GM19395 (cell line): ENCODE results near the gene KCNJ12.
"Not testable (repeated sequence)": the region's sequence is repeated elsewhere in the genome, so short reads cannot be mapped to it uniquely, and the experiment has no call there.

ENCODE experiments used
- ATAC-seq: cut with Tn5 transposase; IDR thresholded peaks from one replicate; pipeline ENCODE4 v1.9.1; 2021; ENCODE audit warnings: mild to moderate bottlenecking, moderate library complexity; ENCODE audit not compliant: unreplicated experiment

KCNJ12 gene

DNA sequence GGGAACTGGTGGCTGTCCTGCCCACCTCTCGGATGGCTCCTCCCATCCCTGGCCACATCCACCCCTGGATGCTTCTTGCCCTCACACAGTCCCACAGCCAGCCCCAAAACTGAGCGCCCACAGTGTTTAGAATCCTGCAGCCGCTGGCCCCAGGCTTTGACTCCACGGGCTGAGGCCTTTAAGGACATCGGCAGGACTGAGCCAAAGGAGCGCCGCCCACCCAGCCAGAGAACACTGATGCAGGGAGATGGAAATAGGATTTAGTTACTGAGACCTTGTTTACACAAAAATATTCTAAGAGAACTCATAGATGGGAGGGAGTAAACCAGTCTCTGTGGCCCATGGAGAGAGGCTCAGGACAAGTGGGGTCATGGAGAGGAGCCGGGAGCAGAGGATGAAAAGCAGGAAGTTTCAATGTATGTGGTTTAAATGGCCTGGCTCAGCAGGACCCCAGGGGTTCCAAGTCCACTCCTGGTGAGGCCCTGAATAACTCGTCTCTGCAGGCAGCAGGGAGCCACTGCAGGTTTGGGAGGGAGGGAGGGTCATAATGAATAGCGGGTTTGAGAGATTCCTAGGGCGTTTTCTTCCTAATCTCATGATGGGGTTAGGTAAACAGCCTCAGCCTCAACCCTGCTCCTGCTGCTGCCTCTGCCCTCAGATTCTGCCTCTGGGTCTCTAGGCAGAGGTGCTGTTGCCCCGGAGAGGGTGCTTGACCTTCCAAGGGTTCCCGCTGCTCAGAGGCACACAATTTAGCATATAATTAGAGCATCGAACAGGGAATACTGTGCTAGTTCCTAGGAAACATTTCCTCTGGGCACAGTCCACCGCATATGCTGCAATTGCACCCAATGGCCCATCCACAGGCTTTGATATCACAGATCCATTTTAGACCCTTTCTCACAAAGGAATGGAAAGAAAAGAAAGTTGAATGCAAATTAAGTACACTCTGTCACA is 61.0 kb downstream of the KCNJ12 start:
- not testable (repeated sequence) for ATAC-seq

DNA sequence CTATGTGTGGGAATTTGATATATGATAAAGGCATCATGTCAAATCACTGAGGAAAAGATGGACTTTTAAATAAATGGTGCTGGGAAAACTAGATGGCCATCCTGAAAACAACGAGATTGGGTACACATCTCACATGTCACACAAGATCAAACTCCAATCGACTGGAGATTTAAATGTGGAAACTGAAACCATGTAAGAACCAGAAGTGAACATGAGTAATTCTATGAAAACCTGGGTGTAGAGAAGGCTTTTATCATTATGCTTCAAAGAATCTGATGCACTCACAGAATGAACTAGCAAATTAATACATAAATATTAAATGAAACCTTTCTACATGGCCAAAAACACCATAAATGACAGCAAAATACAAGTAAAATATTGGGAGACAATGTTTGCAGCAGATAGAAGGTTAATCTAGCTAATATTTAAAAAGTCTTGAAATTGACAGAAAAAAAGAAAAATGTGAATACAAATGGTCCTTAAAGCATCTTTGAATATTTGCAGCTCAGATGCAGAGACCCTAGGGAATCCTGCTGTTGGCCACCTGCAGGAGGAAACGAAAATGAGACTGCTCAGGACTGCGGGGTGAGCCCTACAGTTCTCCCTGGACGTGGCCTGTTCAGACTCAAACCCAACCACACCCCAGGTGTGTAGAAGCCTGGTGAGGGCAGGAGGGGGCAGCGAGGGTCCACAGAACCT is 62.3 kb downstream of the KCNJ12 start:
- not testable (repeated sequence) for ATAC-seq

DNA sequence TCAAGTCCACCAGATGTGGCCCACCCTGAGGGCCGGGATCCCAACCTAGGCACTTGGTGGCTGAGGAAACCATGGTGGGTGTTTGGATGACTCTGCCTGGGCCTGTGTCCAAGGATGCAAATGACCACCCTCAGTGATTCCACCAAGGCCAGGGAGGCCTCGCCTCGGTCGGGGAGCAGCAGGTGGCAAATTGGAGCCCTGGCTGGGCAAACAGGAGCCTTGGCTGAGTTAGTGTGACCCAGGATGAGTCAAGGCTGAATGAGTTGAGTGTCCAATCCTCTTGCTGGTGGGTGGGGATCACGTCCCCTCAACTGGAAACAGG is 62.8 kb downstream of the KCNJ12 start:
- ATAC-seq, result not testable (repeated sequence)

DNA sequence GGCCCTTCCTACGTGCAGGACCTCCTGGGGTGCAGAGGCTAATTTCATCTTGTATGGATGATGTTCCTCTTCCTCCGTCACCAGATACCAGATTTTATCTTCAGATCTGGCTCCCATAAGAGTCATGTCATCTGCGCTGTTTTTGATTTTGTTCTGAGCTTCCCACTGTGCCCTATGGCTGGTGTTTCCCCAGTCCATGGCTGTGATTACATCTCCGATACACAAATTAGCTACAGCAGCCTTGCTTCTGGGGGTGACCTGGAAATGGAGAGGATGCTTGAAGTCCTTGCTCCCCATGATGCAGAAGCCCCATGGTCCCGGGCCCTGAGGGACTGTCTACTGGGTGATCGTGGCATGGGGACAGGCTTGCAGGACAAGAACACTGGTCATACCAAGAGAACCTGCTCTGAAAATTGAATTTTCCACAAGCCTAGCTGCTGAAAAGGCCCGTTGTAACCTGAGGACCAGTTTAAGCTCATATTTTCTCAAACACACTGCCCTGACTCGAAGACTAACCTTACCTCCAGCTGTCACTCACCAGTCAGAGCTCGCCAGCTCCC is 69.0 kb downstream of the KCNJ12 start:
- ATAC-seq, result no peak

DNA sequence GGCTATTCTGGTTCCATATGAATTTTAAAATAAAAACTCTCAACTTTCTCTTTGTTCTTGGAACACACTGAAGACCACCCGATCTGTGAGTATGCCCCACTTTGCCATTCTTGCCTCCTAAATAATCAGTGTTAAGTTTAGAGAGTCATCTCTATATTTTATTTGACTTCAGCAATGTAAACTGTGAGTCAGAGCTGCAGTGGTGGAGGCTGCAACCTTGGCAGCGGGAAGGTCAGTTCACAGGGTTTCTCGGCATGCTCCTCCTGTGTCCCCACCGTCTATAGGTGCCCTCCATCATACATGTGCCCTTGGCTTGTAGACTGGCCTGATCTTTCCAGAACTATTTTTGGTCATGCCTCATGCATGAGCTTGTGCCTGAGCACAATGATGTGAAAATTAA is 71.4 kb downstream of the KCNJ12 start:
- ATAC-seq, result not testable (repeated sequence)

DNA sequence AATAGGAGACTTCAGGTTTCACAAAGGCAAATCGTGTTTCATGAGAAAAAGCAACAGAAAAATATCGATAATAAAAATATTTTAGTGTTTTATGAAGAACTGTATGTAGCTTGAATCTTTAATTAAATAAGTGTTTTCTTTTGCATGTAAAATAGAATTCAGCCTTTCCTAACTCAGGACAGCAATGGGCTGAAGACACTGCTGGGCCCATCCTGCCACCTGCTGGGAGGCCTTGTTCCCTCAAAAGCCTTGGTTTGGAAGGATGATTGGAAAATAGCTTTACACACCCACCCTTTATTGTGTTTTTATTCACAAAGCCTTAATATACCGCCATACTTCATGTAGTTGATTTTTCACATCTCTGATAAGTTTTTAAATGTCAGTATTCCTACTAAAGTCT is 73.7 kb downstream of the KCNJ12 start:
- ATAC-seq, result not testable (repeated sequence)

DNA sequence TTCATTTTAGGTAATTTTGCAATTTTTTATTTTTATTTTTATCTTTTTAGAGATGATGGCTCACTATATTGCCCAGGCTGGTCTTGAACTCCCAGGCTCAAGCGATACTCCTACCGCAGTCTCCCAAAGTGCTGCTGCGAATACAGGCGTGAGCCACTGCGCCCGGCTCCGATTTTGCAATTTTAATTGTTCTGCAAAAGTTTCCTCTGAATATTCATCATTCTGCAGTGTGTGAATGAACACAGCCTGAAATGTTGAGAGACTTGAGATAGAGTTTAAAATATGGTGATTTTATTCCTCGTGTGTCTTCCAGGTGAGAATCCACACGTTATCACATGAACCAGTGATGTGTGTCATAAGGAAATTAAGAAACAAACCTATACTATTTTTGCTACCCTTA is 75.8 kb downstream of the KCNJ12 start:
- ATAC-seq, result no peak

DNA sequence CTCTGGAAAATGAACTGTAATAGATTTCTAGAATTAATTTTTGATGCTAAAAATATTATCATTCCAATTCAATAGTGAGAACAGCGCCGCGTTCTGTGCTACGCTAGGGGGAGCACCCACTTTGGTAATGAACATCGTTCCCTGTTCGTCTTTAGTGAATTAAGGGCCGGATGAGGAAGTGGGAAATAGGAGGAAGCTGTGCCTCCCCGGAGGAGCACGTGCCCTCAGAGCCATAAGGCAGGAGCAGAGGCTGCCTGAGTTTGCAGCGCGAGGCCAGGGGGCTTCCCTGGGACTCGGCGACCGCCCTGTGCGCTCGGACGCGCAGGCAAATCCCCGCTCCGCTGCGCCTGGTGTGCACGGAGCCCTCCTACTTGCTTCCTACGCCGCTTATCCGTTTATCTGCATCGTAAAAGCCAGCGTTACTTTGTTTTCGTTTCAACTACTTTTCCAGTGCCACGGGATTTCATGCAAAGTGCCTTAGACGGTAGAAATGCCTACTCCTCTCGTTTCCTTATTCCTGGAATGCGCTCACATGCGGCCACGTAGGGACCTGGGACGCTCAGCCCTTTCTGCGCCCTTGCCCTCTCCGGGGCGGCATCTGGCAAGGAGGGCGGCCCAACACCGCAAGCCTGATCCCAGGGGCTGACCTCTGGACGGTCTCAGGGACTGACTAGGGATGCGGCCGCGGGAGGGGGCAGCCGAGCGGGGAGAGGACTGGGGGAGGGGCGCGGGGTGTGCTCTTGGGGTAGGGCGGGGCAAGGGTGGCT is 76.4 kb downstream of the KCNJ12 start:
- no peak for ATAC-seq

DNA sequence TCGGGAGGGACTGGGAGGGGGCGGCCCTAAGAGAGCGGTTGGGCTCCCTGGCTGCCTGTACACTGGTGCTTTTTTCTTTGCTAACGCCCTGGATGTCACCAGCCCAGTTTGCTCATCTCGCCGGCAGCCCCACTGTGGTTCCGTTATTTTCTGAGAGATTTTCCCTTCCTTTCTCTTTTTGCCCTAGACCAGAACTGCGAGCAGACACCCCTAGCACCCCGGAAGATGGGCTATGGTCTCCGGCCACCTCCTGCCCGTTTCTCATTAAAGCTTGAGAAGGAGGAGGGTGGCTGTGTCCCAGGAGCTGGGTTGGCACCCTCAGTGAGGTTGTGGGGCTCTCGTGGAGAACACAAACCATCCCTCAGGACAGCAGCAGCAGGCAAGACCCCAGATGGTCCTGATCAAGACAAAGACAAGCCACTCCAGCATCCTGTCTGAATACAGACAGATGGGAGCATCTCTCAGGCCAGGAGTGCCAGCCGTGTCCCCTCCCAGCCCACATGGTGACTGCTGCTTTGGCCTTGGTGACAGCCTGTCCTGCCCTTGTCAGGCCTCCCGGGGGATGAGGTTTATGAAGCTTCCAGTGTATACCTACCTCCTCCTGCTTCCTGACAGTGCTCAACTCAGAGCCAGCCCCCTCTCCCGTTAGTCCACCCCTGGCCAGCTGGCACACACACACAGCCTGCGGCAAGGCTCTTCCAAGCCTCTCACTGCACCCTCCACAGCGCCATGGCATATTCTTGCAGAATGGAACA is 77.2 kb downstream of the KCNJ12 start:
- ATAC-seq, result no peak

DNA sequence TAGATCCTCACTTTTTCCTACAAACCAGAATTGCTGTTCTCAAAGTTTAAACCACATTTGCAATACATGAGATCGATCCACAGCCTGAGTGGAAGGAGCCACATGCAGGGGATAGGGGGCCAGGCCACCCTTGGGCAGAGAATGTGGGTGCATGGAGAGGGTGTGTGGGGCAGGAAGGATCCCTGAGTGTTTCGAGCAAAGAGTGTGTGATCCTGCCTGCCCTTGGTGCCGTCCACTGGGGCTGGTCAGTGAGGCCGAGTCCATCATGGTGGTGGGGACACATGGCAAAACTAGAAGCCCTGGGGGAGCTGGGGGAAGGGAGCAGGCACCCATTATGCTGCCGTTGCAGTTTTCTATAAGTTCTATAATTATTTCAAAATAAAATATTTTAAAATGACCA is 77.8 kb downstream of the KCNJ12 start:
- ATAC-seq, result not testable (repeated sequence)

DNA sequence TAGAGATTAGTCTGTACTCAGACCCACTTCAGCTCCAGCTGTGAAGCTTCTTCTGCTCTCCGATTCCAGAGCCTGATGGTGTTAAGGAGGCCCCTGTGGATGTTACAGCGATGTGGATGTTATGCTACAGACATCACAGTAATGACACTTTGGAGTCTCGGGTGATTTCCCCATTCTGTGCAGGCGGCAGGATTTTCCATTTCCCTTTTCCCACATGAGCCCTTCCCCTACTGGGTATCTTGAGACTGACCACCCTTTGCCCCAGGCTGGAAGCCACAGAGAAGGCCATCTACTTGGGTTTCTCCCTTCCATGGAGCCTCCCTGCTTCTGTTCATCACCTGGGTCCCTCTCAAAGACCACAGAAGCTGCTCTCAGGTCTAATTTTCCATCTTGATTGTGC is 78.3 kb downstream of the KCNJ12 start:
- ATAC-seq, result no peak

DNA sequence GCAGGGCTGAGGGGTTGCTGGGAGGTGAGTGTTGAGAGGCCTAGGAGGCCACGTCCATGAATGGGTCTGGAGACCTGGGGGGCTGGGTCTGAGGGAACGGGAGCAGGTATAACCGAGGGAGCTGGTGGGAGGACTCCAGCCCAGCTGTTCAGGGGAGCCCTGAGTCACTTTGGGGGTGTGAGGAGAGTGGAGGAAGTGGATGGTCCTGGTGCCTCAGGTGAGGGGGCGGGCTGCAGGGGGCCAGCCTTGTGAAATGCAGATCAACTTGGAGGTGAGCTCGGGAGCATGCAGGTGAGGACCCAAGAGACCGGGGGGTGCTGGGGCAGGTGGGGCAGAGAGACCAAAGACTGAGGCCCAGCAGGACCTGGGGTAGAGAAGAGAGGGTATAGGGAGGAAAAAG is 79.6 kb downstream of the KCNJ12 start:
- no peak for ATAC-seq

DNA sequence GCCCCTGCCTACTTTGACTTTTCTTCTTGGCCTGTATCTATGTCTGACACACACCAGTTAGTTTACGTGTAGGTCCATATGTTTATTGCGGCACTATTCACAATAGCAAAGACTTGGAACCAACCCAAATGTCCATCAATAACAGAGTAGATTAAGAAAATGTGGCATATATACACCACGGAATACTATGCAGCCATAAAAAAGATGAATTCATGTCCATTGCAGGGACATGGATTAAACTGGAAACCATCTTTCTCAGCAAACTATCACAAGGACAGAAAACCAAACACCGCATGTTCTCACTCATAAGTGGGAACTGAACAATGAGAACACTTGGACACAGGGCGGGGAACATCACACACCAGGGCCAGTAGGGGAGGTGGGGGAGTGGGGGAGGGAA is 80.3 kb downstream of the KCNJ12 start:
- not testable (repeated sequence) for ATAC-seq

DNA sequence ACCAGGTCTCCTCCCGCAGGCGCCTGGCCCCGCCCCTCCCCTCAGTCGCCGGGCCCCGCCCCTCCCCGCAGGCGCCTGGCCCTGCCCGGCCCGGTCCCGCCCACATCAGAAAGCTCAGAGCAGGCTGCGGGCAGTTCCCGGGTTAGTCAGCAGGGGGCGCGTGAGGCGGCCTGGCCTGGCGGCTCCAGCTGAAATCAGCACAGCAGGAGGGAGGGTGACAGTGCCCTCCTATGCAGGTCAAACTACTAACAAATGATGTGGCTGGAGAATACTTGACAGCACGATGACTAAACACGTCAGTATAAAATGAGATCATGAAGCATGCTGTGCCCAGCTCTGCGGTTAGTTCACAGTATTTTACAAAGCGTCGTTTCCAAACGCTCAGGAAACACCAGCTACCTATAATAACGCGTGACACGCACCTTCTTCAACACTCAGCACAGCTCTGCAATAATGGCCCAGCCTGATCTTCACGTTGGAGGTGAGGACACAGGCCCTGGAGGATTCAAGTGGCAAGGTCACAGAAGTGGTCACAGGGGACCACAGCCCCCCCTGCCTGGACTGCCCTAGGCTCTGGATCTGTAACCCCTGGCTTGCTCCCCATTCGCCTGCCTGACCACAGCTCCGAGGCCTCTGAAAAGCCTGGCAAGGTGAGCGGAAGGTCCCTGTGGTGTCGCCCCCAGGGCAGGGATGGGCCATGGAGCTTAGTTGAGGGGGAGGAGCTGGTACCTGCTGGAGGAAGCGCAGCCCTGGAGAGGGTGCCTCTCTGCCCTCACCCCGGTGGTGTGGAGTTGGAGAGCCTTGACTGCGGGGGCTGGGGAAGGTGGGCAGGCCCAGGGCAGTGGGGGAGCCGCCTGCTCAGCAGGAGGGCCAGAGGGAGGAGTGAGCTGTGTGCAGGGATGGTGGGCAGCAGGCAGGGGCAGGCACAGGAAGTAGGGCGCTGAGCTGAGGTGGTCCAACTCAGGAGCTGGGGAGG is 81.2 kb downstream of the KCNJ12 start:
- ATAC-seq, result peak; percentile 85

DNA sequence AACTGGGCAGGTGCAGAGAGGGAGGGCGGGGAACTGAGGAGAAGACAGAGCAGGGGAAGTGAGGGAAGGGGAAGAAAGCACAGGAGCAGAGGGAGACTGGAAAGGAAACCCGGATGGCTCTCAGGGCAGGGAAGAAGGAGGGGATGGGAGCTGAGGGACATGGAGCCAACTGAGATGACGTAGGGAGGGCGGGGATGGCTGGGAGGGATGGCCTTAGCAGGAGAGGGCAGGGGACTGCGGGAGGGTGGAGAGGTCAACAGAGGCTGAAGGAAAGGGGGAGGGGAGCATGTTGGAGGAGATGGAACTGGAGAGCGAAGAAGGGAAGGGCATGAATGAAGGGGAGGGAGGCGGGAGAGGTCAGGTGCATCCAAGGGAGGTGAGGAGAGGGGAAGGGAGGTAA is 81.9 kb downstream of the KCNJ12 start:
- no peak for ATAC-seq

DNA sequence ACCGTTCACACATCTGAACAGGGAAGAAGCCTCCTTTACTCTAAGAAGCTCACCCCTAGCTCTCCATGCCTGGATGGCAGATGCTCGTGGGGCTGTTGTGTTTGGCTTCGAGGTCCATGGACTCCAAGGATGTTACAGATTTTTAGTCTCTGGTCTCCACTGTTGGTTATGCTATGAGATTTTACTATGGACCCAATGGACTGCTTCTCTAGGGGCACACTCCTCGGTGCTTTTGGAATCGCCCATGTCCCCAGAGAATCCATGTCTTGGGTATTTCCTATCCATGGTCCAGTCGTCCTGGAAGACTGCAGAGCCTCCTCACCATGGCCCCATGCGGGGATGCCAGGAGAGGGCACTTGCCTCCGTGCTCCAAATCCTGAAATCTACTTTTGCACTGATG is 83.4 kb downstream of the KCNJ12 start:
- ATAC-seq, result no peak

DNA sequence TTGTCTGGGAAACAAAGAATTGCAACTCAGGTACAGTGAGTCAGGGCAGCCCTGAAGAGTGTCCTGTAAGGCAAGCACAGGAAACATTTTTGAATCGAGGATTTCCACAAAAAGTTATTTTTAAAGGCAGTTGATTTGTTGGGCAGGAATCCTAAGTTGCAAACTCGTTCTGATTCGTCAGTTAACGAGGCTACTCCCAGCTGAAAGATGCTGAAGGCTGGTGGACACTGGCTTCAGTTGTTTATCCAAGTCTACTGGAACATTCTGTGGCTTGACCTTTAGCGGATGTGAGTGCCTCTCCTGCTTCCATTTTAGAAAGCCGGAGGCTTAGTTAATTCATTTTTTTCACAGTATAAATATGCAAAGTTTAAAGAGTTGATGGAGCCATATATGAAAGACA is 84.2 kb downstream of the KCNJ12 start:
- no peak for ATAC-seq

DNA sequence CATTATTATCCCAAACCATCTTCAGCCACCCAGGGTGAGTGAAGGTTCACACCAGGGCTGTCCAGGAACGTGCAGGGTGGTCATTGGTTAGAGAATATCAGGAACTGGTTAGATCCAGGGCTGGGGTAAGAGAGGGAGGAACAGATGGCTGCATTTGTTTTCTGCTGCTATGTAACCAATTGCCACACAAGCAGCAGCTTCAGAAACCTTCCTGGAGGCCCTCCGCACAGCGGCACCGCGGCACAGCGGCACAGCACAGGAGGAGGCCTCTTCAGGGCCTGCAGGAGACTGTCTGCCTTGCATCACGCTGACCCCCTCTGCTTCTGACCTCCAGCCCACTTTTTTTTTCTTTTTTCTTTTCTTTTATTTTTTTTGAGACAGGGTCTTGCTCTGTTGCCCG is 86.1 kb downstream of the KCNJ12 start:
- ATAC-seq, result no peak

DNA sequence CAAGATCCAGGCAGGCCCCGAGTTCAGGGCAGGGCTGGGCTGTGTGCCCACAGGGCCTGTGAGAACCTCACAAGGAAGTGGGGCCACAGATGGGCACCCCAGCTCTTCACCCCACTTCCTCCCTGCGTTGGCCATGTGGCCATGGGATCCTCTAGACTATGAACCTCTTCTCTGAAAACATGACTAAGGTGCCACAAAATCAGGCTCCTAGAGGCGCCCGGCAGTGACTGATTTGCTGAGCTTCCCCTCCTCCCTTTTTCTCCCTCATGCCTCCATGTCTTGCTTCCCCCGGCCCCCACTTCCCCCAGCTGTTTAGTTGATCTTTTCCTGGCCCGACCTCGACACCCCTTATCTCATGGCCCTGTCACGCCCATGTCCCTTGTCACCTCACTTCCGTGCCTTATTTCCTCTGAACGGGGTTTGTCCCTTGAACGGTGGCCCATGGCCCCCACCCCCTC is 87.1 kb downstream of the KCNJ12 start:
- ATAC-seq, result no peak
